GM21825 (cell line): ENCODE measurements around the gene CNIH4.
"Not testable (repeated sequence)": the region's sequence is repeated elsewhere in the genome, so short reads cannot be mapped to it uniquely, and the experiment has no call there.

Experiments used
- ATAC-seq: cut with Tn5 transposase; IDR thresholded peaks from one replicate; pipeline ENCODE4 v1.9.1; 2021; ENCODE audit warnings: mild to moderate bottlenecking, moderate library complexity; ENCODE audit not compliant: unreplicated experiment

The CNIH4 gene

DNA sequence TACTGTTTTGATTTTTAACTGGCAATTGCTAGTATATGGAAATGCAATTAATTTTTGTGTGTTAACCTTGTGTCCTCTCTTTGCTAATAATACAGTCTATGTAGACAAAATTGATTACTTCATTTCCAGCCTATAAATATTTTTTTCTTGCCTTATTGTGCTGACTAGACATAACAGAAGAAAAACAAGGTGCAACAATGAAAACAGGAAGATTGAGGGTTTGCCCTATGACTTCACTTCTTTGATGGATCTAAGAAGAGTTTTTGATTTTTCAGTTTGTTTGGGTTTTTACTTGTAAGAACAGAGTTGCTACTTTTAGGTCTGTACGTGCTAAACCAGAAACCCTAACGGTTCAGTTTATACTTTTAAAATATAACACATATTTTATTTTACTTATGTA lies 8.5 kb upstream of the CNIH4 start:
- no peak for ATAC-seq

DNA sequence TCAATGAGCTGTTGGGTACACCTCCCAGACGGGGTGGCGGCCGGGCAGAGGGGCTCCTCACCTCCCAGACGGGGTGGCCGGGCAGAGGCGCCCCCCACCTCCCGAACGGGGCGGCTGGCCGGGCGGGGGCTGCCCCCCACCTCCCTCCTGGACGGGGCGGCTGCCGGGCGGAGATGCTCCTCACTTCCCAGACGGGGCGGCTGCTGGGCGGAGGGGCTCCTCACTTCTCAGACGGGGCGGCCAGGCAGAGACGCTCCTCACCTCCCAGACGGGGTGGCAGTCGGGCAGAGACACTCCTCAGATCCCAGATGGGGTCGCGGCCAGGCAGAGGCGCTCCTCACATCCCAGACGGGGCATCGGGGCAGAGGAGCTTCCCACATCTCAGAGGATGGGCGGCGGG lies 7.0 kb upstream of the CNIH4 start:
- ATAC-seq = not testable (repeated sequence)

DNA sequence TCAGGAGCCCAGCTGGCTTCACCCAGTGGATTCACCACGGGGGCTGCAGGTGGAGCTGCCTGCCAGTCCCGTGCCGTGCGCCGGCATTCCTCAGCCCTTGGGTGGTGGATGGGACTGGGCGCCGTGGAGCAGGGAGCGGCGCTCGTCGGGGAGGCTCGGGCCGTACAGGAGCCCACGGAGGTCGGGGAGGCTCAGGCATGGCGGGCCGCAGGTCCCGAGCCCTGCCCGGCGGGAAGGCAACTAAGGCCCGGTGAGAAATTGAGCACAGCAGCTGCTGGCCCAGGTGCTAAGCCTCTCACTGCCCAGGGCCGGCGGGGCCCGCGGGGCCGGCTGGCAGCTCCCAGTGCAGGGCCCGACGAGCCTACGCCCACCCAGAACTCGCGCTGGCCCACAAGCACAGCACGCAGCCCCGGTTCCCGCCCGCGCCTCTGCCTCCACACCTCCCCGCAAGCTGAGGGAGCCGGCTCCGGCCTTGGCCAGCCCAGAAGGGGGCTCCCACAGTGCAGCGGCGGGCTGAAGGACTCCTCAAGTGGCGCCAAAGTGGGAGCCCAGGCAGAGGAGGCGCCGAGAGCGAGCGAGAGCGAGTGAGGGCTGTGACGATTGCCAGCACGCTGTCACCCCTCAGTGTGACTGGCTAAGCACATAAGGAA lies 4.1 kb upstream of the CNIH4 start:
- ATAC-seq = not testable (repeated sequence)

DNA sequence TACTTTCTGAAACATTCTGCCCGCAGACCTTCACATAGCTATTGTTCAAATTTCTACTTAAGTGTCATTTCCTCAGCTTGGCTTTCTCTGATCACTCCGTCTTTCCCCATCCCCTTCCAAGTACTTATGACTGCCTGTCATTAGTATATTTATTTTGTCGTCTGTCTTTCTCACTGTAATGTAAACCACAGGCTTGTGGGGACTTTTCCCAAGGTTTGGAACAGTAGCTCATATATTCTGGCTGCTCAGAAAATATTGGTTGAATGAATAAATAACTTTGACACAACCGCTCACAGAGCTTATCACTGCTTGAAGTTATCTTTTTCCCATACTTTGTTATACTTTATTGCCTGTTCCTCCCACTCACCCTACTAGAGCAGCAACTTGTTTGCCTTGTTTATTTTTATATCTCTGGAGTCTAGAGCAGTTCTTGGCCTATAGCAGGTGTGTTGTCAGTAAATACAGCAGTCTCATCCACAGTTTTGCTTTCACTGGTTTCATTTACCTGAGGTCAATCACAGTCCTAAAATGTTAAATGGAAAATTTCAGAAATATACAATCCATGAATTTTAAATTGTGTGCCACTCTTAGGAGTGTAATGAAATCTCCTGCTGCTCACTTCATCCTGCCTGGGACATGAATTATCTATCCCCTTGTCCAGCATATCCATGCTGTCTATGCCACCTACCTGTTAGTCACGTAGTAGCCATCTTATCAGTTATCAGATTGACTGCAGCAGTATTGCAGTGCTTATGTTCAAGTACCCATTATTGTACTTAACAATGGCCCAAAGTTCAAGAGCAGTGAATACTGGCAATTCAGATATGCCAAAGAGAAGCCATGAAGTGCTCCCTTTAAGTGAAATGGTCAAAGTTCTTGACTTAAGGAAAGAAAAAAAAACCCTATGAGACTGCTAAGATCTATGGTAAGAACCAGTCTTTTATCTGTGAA lies 2.4 kb upstream of the CNIH4 start:
- no peak for ATAC-seq

DNA sequence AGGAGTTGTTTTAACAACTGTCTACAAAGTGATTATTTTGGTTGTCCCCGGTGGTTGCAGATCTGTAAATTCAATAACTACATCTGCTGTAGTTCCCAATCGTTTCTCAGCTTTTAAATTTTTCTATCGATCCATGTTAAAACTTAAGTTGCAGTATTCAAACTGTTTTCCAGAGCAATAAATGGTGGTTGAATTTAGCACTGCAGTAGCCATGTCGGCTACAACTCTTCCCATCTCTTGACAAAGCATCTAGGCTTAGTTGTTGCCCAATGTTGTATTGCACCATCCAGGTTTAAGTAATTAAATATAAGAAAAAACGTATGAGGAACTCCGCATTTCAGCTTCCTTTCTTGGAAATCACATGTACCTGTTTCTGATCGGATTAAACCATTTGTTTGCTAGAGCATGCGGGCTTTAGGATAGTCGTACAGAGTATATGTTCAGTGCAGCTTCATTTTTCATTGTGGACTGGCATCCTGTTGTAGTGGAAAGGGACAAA lies 996 bp downstream of the CNIH4 start:
- no peak for ATAC-seq

DNA sequence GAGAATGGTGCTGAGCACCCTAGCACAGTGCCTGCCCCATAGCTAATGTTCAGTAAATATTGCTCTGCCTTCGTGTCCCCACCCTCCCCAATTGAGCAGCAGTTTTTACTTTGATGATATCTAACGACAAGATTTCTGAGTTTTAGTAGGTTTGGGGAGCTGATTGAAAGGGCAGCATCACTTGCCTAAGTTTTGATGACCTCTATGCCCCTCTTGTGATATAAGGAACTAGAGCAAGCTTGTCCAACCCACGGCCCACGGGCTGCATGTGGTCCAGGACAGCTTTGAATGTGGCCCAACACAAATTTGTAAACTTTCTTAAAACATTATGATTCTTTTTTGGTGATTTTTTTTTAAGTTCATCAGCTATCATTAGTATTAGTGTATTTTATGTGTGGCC lies 1.6 kb downstream of the CNIH4 start:
- no peak for ATAC-seq

DNA sequence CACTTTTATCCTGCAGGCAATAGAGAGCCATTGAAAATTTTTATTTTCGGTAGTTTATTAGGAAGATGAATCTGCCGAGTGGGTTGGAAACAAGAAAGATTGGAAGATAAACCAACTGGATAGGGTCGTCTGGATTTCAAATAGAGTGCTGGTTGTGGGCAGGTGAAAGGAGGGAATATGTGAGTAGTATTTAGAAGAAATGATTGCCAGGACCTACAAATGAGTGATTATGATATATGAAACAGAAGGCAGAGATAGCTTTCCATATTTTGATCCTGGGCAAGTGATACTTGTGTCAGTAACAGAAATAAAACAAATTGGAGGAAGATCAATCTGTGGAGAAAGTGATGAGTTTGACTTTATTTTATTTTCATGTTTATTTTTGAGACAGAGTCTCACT lies 2.5 kb downstream of the CNIH4 start:
- no peak for ATAC-seq

DNA sequence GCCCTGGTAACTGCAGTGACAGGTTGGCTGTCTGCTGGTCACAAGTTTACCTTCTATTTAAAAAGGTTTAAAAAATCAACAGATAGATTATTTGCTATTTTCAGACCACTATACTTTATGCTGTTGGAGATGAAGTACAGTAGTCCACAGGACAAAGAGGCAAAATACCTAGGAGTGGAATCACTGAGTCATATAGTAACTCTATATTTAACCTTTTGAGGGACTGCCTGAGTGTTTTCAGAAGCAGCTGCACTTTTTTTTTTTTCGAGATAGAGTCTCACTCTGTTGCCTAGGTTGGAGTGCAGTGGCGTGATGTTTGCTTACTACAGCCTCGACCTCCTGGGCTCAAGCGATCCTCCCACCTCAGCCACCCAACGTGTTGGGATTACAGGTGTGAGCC lies 11.7 kb downstream of the CNIH4 start:
- peak; percentile 83 for ATAC-seq

DNA sequence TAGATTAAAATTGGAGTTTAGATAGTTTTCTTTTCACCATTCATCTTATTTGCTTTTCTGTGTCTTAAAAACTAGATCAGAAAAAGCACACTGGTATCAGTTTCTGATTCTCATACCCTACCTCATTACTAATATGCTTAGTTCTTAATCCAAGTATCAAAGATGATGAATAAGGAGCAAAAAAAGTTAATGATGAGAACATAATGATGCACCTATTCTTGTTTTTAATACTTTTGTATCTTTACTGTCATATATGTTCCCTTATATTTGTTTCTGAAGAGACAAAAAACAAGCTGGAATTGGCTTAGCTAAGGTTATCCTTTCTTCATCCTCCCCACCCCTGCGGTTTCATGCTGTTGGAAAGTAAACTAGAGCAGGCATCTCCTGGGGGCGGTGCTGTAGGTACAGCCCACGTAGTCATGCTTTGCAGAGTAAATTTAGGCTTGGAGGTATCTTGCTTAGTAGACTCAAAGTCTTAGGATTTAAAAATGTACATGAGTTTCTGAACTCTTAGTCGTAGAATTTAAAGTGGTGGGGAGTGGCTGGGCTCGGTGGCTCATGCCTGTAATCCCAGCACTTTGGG lies 16.4 kb downstream of the CNIH4 start:
- no peak for ATAC-seq

DNA sequence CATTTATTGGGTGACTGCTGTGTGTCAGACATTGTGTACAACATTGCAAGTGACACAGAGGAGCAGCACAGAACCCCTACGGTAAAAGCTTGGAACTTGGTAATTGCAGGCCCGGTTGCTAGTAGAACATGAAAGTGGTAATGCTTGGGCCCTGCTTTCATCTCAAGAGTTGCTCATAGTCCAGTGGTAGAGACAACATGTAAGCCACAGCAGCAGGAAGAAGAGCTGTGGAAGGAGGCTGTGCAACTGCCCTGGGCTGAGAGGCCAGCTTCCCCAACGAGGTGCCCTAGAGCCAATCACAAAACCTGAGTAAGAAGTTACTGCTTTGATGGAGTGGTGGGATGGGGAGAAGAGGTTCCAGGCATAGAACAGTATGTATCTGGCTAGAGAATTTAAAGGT lies 18.4 kb downstream of the CNIH4 start:
- ATAC-seq = no peak

DNA sequence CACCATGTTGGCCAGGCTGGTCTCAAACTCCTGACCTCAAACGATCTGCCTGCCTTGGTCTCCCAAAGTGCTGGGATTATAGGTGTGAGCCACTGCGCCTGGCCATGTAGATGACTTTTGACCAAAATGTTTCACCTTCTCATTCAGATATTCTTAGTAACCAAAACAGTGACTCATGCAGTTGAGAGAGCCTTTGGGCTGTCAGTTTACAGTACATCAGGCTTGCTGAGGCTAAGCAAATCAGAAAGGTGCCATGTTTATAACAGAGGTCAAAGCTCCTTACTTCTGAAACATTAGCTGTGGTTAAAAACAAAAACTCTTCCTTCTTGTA lies 21.0 kb downstream of the CNIH4 start:
- peak; percentile 52 for ATAC-seq

DNA sequence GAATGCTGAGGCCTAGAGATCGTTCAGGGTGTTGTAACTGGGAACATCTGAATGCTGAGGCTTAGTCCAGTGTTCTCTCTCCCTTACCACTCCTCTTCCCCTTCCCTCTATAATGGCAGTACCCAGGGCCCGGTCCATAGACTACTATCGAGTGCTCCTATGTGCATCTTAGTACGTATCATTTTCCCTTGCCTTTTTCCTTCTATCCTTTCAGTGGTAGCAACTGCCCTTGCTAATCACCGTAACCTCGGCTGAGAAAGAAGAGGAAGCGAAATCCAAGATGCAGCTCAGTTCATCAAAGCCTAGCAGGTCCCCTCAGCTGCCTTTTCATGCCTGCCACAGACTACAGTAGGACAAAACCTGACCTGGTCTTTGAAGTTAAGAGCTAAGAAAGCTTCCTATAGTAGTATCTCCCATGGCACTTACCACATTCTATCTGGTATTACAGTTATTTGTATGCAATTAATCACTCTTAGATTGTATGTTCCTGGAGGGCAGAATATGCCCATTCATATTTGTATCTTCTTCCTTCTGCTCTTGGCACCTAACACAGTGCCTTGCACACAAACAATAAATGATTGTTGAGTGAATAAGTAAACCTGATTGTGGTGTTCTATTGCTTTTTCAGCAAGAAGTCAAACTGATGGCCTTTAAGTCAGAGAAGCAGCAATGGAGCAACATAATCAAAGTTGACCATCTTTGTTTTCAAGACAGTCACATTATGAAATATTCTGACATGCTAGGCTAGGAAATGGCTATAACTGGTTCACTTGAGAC lies 22.4 kb downstream of the CNIH4 start:
- peak; percentile 46 for ATAC-seq

DNA sequence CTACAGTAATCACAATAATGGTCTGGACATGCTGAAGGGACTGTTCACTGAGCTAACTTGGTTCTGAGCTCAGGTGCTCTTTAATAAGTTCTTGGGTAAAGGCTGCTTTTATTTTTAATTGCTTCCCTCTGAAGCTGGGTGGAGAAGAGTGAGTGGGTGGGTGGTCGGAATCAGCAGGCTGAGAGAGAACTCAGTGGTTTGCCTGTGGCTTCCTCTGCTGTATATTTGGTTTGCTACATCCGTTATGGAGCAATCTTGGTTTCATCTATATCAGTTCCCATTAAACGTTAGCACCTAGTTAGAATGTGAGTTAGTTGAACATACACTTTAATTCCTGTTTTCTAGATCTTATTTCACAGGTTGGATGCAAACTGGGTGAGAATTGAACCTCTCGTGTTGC lies 23.3 kb downstream of the CNIH4 start:
- ATAC-seq = peak; percentile 73

DNA sequence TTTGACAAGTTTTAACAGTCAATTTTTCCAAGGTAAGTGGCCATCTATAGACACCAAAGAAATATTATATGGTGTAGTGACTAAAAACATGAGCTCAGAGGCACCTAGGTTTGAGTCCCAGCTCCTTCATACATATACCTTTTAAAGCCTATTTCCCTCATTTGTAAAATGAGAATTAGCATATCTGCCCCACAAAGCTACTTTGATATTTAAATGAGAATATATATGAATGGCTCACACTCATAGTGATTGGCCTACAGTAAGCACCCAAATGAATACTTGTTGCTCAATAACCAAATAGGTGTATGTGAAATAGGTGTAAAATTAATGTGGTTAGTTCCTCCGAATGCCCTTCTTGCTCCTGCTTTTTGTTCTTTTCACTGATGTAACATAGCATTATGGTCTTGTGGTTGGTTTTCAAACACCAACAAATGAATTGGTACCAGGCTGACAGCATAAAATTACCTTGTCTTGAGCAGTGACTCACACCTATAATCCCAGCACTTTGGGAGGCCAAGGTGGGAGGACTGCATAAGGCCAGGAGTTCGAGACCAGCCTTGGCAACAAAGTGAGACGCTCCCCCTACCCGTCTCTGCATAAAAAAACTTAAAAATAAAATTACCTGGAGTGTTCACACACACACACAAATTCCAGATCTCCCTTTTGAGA lies 25.3 kb downstream of the CNIH4 start:
- ATAC-seq = no peak

DNA sequence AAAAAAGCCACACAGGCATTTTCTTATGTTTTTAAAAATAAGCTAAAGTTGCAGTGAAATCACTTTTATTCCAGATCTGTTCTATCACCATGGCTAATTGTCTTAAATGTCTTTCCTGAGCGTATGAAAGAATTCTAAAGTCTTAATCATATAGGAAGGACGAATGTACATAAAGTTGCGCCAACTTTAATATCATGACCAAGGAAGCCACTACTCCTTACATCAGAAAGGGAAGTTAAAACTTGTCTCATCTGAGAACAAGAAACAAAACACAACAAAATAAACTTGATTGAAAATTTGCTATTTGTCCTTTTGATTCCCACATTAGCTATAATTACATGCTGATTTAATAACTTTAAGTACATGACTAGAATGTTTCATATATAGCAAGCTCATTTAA lies 26.5 kb downstream of the CNIH4 start:
- no peak for ATAC-seq

DNA sequence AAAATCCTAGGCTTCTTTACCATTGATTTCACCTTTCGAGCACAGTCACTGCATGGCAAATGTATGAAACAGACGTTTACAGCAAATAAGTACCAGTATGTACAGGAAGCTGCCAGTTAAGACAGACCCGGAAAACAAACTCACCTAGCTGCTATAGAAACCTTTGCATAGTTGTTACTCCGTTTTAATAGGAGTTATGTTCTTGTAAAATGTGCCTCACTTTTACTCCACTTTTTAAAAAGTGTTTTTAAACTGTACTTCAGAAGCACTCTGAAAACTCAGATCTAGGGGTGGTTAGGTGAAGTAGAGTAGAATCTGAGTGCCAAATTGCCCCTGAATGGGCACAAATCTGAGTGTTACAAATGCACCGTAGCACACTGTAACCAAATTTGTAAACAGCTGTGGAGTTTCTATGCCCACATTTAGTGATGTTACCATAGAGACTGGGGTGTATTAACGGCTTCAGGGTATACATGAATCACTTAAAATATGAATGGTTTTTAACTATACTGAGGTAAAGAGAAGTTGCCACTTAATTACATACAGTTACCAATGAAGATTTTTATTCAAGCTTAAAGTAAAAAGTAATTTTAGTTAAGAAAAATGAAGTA lies 30.7 kb downstream of the CNIH4 start:
- no peak for ATAC-seq

DNA sequence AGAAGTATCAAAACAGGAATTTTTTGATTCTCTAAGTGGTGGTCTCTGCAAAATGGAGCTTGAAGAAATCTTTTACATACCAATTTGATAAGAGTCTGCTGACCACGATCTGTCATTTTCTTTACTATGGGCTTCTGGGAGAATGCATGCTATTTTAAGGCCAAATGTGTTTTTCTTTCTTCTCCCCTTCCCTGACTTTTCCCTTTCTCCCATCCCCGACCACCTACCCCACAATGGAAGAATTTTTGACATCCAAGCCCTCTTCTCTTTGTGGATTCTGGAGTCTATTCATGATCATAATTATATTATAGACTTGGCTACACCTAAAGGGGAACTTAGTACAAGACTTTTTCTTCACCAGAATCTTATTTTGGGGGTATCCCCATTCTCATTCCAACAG lies 31.3 kb downstream of the CNIH4 start:
- ATAC-seq = no peak

DNA sequence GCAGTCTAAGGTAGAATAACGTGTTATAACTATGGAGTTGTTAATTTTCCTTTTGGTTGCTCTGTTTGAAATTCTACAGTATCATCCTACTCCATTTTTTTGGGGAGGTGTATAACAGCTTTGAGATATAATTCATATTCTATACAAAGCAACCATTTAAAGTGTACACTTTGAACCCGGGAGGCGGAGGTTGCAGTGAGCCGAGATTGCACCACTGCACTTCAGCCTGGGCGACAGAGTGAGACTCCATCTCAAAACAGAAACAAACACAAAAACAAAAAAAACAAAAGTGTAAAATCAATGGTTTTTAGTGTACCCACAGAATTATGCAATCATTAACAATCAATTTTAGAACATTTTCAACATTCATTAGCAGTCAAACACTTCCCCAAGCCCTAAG lies 33.8 kb downstream of the CNIH4 start:
- ATAC-seq = no peak

DNA sequence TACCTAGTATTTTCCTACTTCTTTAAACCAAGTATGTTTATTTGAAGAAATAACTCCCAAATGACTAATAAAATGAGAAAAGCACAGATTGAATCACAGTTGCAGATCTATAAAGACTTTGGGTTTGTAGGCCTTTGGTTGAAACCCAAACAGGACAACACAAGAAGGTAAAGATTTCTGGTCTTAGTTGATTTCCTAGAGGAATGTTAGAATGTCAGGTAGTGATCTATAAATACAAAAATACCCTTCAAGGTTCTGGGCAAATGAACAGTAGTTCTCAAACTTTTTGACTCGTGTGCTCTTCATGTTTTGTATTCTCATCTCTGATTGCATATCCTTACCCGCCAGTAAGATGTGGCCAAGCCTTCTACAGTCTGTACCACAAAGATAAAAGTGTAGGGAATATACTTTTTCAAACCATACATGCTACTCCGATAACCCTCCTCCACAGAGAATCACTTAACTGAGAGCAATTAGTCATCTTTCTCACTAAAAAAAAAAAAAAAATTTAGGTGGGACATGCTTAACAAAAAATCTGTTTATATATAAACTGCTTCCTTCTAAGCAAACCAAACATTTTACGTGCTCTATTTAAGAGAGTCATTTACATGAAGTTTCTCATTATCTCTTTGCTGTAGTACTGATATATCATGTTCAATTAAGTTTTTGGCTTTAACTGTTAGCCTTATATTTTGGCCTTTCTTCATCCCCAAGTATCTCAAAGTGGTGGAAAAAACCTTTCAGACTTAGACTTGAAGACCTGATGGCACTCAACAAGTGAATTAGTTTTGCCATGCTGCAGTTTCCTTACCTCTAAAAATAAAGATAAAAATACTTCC lies 36.0 kb downstream of the CNIH4 start:
- ATAC-seq = no peak
